Urinary bladder (tissue), 4 donors: ENCODE measurements around the gene TMCO4. TPM values are rescaled to one million over a fixed set of nuclear protein-coding genes. Genes with fewer than 3 reads are reported as not detected.

Source experiments
- DNase-seq: peaks from one replicate; pipeline ENCODE4 v3.0.0-alpha.2; 2015; ENCODE audit errors: extremely low spot score
- H3K27ac ChIP-seq: one replicate; pipeline ENCODE4 v1.5.1; 2013; ENCODE audit warnings: low read depth, mild to moderate bottlenecking, moderate library complexity
- H3K36me3 ChIP-seq: one replicate; pipeline ENCODE4 v1.6.1; 2013; ENCODE audit warnings: mild to moderate bottlenecking, moderate library complexity; ENCODE audit not compliant: insufficient read depth
- H3K4me1 ChIP-seq: one replicate; pipeline ENCODE4 v1.6.1; 2013; ENCODE audit warnings: mild to moderate bottlenecking, moderate library complexity; ENCODE audit not compliant: insufficient read depth
- H3K4me3 ChIP-seq: one replicate; pipeline ENCODE4 v1.5.1; 2013; ENCODE audit warnings: low read depth, low read length
- WGBS: extraction: QIAGEN DNeasy Blood & Tissue Kit; methylation state at CpG from one replicate; pipeline ENCODE4 v1.1.7; 2013; 5-methylcytosine and 5-hydroxymethylcytosine counted together
- polyA plus RNA-seq: library from polyadenylated mRNA; stranded (reverse); fragments of 200-250 nt; gene quantifications from one replicate; pipeline ENCODE4 v1.2.3, GENCODE V29; 2013
- total RNA-seq: library from RNA; depleted of rRNA; stranded (reverse); fragments of >200 nt; gene quantifications from one replicate; pipeline ENCODE4 v1.2.3, GENCODE V29; 2014
- donor health status: healthy with polysubstance abuse.
- donor health status: healthy.

Gene TMCO4
- total and polyA plus RNA-seq, 2 donors = 12.7 to 19.9 TPM

DNA sequence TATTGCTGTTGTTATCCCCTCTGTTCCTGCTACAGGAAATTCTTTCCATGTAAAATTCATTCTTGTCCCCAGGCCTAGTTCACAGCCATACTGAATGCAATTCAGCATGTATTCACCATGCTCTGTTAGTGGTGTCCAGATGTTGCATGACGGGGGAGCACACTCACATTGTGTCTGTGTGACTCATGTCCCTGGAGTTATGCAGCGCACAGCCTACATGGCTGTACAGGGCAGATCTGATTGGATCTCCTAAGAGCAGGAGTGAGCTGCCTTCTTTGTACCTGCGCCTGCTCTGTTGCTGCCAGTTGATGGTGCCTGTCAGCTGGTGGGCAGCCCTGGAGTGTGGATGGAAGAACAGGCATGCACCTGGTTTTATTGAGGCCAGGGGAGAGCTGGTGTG, 117.5 kb downstream of the TMCO4 start:
- Histone ChIP-seq H3K4me1 (no peaks in the 10 kb centered on the region), H3K4me3 (no peak overlapping the region), H3K27ac (no peak overlapping the region), H3K36me3 (no peaks in the 10 kb centered on the region)
- WGBS = 85% methylated on average over 3 of the region's 3 CpGs
- no peak for DNase-seq

DNA sequence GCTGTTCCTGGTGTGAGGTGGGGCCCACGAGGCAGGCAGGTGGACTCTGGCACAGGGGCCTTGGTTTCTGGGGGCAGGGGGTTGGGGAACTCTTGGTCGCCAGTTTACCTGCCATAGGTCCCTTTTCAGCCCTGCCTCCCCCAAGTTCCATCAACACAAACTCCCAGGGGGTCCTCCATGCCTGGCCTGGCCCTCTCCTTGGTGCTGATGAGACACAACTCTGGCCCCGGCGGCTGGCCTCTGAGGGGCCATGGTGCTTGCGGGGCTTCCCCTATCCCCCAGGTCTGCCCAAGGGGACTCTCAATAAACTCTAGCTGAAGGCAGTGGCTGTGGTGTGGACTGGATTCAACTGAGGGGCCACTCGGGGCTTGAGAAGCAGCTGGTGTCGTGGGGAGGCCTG, 119.1 kb downstream of the TMCO4 start:
- Histone ChIP-seq H3K27ac (no peak overlapping the region), H3K36me3 (no peaks in the 10 kb centered on the region), H3K4me1 (no peaks in the 10 kb centered on the region), H3K4me3 (no peak overlapping the region)
- WGBS = 70% methylated on average over 7 of the region's 7 CpGs
- DNase-seq = no peak

DNA sequence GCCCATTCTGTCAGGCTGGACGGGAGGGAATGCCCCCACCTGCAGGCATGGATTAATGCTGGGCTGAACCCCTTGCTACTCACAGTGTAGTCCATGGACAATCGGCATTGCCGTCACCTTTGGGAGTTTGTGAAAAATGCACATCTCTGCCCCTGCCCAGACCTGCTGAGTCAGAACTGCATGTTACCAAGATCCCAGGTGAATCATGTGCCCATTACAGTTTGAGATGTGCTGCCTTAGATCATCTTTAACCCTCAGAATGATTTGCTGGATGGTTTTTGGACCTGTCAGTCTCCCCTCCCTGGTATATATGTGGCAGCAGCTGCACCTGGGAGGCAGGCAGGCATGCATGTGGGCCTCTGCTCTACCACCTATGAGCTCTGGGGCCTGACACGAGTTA, 120.0 kb downstream of the TMCO4 start:
- H3K27ac ChIP-seq = no peak overlapping the region
- H3K4me3 ChIP-seq = no peak overlapping the region
- no peaks in the 10 kb centered on the region for H3K4me1 ChIP-seq
- no peaks in the 10 kb centered on the region for H3K36me3 ChIP-seq
- WGBS = 77% methylated on average over 4 of the region's 4 CpGs
- DNase-seq = no peak

DNA sequence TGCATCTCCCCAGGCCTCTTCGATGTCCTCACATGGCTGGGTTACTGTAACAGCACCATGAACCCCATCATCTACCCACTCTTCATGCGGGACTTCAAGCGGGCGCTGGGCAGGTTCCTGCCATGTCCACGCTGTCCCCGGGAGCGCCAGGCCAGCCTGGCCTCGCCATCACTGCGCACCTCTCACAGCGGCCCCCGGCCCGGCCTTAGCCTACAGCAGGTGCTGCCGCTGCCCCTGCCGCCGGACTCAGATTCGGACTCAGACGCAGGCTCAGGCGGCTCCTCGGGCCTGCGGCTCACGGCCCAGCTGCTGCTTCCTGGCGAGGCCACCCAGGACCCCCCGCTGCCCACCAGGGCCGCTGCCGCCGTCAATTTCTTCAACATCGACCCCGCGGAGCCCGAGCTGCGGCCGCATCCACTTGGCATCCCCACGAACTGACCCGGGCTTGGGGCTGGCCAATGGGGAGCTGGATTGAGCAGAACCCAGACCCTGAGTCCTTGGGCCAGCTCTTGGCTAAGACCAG, 120.7 kb downstream of the TMCO4 start:
- Histone ChIP-seq H3K27ac (no peak overlapping the region), H3K4me3 (no peak overlapping the region), H3K4me1 (no peaks in the 10 kb centered on the region), H3K36me3 (no peaks in the 10 kb centered on the region)
- 90% methylated on average over 34 of the region's 34 CpGs for WGBS
- no peak for DNase-seq

DNA sequence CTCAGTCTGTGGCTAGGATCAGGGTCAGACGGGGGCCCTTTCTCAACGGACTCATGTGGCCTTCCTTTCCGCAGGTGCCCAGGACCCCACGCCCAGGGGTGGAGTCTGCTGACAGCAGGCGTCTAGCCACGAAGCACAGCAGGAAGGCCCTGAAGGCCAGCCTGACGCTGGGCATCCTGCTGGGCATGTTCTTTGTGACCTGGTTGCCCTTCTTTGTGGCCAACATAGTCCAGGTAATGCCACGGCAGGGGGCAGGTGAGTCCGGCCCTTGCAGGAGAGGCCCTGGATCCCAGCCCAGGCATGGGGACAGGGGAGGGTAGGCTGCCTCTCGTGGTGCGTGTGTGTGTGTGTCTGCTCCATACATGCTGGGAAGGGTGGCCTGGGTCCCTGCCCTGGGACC, 121.2 kb downstream of the TMCO4 start:
- Histone ChIP-seq H3K4me3 (no peak overlapping the region), H3K27ac (no peak overlapping the region), H3K4me1 (no peaks in the 10 kb centered on the region), H3K36me3 (no peaks in the 10 kb centered on the region)
- DNase-seq = no peak
- 75% methylated on average over 11 of the region's 11 CpGs for WGBS

GRCh38 chr1:19676438-19676922, 123.2 kb downstream of the TMCO4 start:
- DNase-seq = peak; percentile 25
- Histone ChIP-seq H3K36me3 (no peaks in the 10 kb centered on the region), H3K4me3 (no peak overlapping the region), H3K4me1 (no peaks in the 10 kb centered on the region), H3K27ac (no peak overlapping the region)
- 13% methylated on average over 13 of the region's 13 CpGs for WGBS

- Histone ChIP-seq H3K36me3 (no peaks in the 10 kb centered on the region), H3K4me1 (no peaks in the 10 kb centered on the region), H3K4me3 (no peak overlapping the region), H3K27ac (no peak overlapping the region)
- WGBS = 68% methylated on average over 5 of the region's 5 CpGs
- no peak for DNase-seq
Measured at GRCh38 chr1:19675797-19676196, 123.9 kb downstream of the TMCO4 start.

GRCh38 chr1:19672237-19672636, 127.5 kb downstream of the TMCO4 start:
- H3K4me1 ChIP-seq = no peaks in the 10 kb centered on the region
- H3K27ac ChIP-seq = no peak overlapping the region
- H3K4me3 ChIP-seq = no peak overlapping the region
- H3K36me3 ChIP-seq = no peaks in the 10 kb centered on the region
- WGBS = 47% methylated on average over 6 of the region's 6 CpGs
- no peak for DNase-seq

DNA sequence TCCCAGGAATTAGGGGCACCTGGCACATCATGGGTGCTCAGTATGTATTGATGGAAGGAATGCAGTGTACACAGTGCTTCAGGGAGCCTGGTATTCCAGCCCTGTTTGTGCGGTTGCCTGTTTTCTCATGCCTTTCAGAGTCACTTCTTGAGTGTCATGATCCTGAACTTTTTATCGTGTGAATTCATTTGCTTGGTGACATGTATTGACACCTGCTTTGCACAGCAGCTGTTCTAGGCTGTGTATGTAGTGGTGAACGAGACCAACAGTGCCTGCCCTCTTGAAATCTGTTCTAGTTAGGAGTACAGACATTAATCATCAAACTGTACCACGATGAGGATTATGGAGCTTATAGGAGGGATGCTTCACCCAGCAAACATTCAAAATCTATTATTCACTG, 128.9 kb downstream of the TMCO4 start:
- H3K4me1 ChIP-seq = no peaks in the 10 kb centered on the region

GRCh38 chr1:19668888-19669287, 130.8 kb downstream of the TMCO4 start:
- H3K4me3 ChIP-seq = no peak overlapping the region
- no peak for DNase-seq
- 77% methylated on average over 8 of the region's 8 CpGs for WGBS
- H3K27ac ChIP-seq = no peak overlapping the region
- no peaks in the 10 kb centered on the region for H3K4me1 ChIP-seq
- H3K36me3 ChIP-seq = no peaks in the 10 kb centered on the region

More for the DNA sequence above, 128.9 kb downstream of the TMCO4 start:
- DNase-seq = no peak
- no peak overlapping the region for H3K4me3 ChIP-seq
- no peak overlapping the region for H3K27ac ChIP-seq
- no peaks in the 10 kb centered on the region for H3K36me3 ChIP-seq
- 64% methylated on average over 4 of the region's 4 CpGs for WGBS

DNA sequence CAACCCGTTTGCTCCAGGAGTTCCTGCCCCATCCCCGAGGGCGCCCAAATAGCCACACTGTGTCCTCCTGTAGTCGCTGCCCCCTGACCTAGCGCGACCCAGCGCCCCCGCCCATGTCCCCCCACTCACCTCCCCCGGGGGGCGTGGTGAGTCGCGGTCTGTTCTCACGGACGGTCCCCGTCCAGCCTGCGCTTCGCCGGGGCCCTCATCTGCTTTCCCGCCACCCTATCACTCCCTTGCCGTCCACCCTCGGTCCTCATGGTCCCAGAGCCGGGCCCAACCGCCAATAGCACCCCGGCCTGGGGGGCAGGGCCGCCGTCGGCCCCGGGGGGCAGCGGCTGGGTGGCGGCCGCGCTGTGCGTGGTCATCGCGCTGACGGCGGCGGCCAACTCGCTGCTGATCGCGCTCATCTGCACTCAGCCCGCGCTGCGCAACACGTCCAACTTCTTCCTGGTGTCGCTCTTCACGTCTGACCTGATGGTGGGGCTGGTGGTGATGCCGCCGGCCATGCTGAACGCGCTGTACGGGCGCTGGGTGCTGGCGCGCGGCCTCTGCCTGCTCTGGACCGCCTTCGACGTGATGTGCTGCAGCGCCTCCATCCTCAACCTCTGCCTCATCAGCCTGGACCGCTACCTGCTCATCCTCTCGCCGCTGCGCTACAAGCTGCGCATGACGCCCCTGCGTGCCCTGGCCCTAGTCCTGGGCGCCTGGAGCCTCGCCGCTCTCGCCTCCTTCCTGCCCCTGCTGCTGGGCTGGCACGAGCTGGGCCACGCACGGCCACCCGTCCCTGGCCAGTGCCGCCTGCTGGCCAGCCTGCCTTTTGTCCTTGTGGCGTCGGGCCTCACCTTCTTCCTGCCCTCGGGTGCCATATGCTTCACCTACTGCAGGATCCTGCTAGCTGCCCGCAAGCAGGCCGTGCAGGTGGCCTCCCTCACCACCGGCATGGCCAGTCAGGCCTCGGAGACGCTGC, 133.9 kb downstream of the TMCO4 start:
- Histone ChIP-seq H3K4me3 (no peak overlapping the region), H3K27ac (no peak overlapping the region), H3K36me3 (no peaks in the 10 kb centered on the region), H3K4me1 (no peaks in the 10 kb centered on the region)
- 12% methylated on average over 84 of the region's 84 CpGs for WGBS
- no peak for DNase-seq

DNA sequence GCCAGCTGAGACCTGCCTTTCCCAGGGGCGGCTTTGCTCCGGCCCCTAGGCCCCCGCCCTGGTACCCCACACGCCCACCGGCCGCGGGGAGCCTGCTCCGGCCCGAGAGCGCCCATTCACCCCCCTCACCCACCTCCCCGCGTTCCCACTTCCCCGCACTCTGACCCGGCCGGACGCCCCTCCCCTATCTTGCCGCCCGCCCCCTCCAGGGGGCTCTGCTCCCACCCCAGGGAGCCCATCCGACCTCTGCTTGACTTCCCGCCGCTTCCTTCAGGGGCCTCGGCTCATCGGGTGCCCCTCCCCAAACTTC, 134.6 kb downstream of the TMCO4 start:
- Histone ChIP-seq H3K4me1 (no peaks in the 10 kb centered on the region), H3K36me3 (no peaks in the 10 kb centered on the region), H3K27ac (no peak overlapping the region), H3K4me3 (peak overlapping the region; percentile 34)
- DNase-seq = no peak
- WGBS = 1% methylated on average over 23 of the region's 23 CpGs

- Histone ChIP-seq H3K36me3 (no peaks in the 10 kb centered on the region), H3K4me3 (peak within 1 kb of the TSS; percentile 34), H3K4me1 (no peaks in the 10 kb centered on the region), H3K27ac (no peak within 1 kb of the TSS)
- DNase-seq = no peak
- WGBS = 2% methylated on average over 73 of the region's 80 CpGs
Measured at GRCh38 chr1:19664453-19665185, 135.1 kb downstream of the TMCO4 start, which contains the start of gene HTR6. TSS of gene HTR6 (plus strand) at chr1:19664875. CDS start at chr1:19665754, 879 bp downstream.

GRCh38 chr1:19662313-19662712, 137.4 kb downstream of the TMCO4 start:
- Histone ChIP-seq H3K4me1 (no peaks in the 10 kb centered on the region), H3K36me3 (no peaks in the 10 kb centered on the region), H3K27ac (no peak overlapping the region), H3K4me3 (no peak overlapping the region)
- WGBS = 56% methylated on average over 3 of the region's 3 CpGs
- DNase-seq = no peak
